GM06990 (cell line): Measurements from ENCODE around the gene ENOX1.

Source experiments
- DNase-seq: peaks from one replicate; pipeline ENCODE4 v3.0.0-alpha.2; 2011; ENCODE audit not compliant: insufficient read length; ENCODE audit errors: extremely low read depth
- H3K27me3 ChIP-seq: replicated peaks from 2 replicates; pipeline ENCODE4 v1.6.0; 2011; ENCODE audit warnings: low read length; ENCODE audit not compliant: control insufficient read depth, insufficient read depth
- H3K36me3 ChIP-seq: 2 replicates; pipeline ENCODE4 v1.5.1; 2011; ENCODE audit warnings: low read length; ENCODE audit not compliant: control insufficient read depth, insufficient read depth
- H3K4me3 ChIP-seq: replicated peaks from 2 replicates; pipeline ENCODE4 v1.5.1; 2011; ENCODE audit warnings: low read depth, mild to moderate bottlenecking, control low read depth, low read length
- TF ChIP-seq, protein P1 (sequence below): IDR thresholded peaks from 2 replicates; pipeline ENCODE4 v1.5.1; 2011; ENCODE audit warnings: low read length, control low read depth, mild to moderate bottlenecking, inconsistent platforms; ENCODE audit not compliant: insufficient read depth, poor library complexity, severe bottlenecking

Gene ENOX1

DNA sequence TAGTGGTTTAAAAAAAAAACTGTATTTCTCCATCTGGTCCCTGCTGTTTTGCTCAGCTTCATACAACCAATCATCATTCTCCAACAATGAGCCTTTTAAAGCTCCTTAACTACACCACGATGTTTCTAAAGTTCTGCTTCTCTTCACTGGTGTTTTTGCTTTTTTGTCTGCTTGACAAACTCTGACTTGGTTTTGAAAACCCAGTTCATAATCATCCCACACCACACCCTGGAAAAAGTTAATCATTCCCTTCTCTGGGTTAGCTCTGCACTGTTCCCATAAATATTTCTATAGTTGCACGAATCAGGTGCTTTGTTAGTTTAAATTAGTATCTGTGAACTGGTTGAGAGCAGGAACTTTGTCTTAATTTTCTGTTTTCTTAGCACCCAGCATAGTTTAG lies 217.1 kb downstream of the ENOX1 start:
- no peaks in the 10 kb centered on the region for H3K27me3 ChIP-seq
- no peak overlapping the region for H3K4me3 ChIP-seq
- DNase-seq: no peak
- no peaks in the 10 kb centered on the region for H3K36me3 ChIP-seq
- TF ChIP-seq, protein P1, sequence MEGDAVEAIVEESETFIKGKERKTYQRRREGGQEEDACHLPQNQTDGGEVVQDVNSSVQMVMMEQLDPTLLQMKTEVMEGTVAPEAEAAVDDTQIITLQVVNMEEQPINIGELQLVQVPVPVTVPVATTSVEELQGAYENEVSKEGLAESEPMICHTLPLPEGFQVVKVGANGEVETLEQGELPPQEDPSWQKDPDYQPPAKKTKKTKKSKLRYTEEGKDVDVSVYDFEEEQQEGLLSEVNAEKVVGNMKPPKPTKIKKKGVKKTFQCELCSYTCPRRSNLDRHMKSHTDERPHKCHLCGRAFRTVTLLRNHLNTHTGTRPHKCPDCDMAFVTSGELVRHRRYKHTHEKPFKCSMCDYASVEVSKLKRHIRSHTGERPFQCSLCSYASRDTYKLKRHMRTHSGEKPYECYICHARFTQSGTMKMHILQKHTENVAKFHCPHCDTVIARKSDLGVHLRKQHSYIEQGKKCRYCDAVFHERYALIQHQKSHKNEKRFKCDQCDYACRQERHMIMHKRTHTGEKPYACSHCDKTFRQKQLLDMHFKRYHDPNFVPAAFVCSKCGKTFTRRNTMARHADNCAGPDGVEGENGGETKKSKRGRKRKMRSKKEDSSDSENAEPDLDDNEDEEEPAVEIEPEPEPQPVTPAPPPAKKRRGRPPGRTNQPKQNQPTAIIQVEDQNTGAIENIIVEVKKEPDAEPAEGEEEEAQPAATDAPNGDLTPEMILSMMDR: no peak

DNA sequence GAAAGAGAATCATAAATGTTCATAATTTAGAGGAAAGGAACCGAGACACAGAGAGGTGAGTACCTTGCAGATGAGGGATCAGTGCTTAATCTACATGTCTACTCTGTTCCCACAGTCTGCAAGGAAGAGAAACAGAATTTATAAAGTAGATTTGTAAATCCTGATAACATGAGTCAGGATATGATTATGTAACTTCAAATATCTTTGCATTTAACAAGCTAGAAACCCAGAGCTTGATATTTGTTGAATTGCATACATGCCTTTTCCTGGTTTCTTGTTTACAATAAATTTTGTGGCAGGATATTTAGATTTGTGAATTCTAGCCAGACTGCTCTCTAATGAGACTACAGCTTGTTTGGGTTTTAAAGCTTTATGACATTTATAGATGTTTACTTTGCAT lies 219.2 kb downstream of the ENOX1 start:
- no peaks in the 10 kb centered on the region for H3K36me3 ChIP-seq
- H3K27me3 ChIP-seq: no peaks in the 10 kb centered on the region
- H3K4me3 ChIP-seq: no peak overlapping the region
- TF ChIP-seq, protein P1: no peak
- no peak for DNase-seq

DNA sequence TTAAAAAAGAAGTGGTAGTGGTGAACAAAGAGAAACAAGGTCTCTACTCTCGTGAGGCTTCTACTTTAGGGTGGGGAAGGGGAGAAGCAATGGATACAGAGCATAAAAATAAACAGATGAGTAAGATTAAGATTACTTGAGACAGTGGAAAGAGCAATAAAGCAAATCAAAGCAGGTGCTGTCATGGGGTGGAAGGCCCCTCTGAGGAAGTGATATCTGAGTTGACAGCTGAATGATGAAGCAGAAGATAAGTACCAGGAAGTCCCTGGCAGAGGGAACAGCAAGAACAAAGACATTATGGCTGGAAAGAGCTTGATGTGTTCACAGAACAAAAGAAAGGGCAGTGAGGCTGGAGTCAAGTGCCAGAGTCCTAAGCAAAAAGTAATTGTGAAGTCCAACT lies 221.8 kb downstream of the ENOX1 start:
- Histone ChIP-seq H3K4me3 (no peak overlapping the region), H3K36me3 (no peaks in the 10 kb centered on the region), H3K27me3 (no peaks in the 10 kb centered on the region)
- no peak for DNase-seq
- TF ChIP-seq, protein P1: no peak

DNA sequence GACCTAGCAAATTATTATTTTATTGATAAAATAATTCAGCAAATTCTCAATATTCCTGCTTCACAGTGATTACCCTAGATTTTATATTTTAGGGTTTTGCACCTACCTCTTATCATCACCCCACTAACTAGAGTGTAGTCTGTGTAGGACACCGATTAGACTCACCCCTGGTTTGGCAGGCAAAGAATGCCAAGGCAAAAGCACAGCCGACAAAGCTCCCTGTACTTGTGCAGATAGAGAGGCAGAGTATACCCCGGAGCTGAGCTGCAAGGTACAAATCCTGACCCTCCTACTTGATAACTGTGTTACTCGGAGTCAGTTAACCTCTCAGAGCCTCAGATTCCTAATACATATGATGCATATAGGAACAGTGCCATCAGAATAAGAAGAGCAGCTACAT lies 225.7 kb downstream of the ENOX1 start:
- Histone ChIP-seq H3K4me3 (no peak overlapping the region), H3K27me3 (no peaks in the 10 kb centered on the region), H3K36me3 (no peaks in the 10 kb centered on the region)
- TF ChIP-seq, protein P1: no peak
- no peak for DNase-seq

DNA sequence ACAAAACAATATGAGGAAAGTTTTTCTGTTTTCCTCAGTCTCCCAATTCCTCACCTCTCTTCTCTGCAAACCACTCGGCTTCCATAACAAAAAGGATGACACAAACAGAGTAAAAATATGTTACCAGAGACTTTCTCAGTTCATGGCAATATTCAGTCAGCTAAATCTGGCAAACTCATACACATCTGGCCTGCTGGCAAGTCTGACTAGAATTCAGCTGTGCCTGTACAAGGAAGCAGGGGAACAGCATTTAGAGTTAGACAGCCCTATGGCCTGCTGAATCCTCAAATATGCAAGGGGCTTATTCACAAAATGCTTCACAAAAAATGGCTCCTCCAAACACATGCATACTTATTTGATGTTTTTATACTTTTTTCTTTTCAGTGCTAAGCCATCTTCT lies 227.8 kb downstream of the ENOX1 start:
- Histone ChIP-seq H3K4me3 (no peak overlapping the region), H3K27me3 (no peaks in the 10 kb centered on the region), H3K36me3 (no peaks in the 10 kb centered on the region)
- TF ChIP-seq, protein P1: no peak
- no peak for DNase-seq

DNA sequence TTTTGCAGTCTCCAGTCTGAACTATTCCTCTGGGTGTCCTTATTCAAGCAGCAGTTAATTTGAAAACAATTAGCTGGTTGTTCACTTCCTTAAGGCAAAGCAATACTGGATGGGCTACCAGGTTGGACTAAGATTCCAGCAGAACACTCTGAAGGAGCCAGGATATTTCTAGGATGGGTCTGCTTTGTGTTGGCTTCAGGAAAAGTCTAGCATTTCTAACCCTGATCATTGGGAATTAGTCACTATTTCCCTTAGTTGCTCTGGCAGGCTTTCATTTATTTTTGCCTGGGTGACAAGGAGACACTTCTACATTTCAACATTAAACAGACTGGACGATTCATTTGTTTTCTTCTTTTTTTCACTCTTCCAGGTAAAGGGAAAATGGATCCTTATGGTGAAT lies 228.4 kb downstream of the ENOX1 start:
- DNase-seq: no peak
- TF ChIP-seq, protein P1: no peak
- H3K27me3 ChIP-seq: no peaks in the 10 kb centered on the region
- no peaks in the 10 kb centered on the region for H3K36me3 ChIP-seq
- H3K4me3 ChIP-seq: no peak overlapping the region
